ENCODE results near the gene FMO2.

Gene FMO2

DNA sequence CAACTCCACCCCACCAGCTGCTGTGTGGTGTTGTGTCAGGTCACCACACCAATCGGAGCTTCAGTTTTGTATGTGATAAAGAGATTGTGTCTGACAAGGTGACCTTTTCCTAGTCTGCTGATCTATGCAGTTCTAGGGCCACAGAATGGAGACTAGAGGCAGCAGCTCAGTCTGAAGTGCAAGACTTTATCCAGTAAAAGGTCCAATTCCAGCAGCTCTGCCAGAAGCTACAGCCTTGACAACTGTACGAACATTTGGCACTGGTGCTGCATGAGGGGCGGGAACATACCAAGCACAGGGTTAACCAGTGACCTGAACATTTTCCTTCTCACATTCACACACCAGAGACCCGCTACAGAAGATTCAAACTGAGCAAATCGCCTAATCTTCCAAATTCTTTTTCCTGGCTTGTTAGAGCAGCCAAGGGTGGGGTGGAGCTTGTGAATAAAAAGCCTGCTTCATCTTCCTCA lies 72.5 kb downstream of the FMO2 start:
- no peak for DNase-seq (ENCODE audit: low spot score)

- DNase-seq (ENCODE audit: low spot score): no peak
These were observed 73.3 kb downstream of the FMO2 start for GRCh38 chr1:171258429-171258828.

DNA sequence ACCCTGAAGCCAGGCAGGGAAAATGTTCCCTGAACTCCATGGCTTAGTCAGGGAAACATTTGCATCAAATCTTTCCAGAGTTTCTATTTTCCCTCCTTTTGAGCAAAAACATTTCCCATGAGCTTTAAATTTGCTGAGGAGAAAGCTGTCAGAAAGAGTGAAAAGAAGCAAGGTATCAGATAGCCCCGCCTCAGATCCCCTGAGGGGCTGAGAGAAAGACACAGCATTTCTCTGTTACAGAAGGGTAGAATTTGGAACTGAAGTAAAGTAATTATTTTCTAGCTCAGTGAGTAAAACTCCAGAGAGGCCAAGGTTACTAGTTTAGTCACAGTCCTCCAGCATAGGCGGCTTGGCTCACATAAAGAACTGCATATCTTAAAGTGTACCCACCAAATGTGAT lies 73.8 kb downstream of the FMO2 start:
- DNase-seq (ENCODE audit: low spot score): no peak
